AG10803 (cell line): ENCODE measurements around the gene CELF2.

Experiments
- DNase-seq: peaks from one replicate; pipeline ENCODE4 v3.0.0; 2010; ENCODE audit warnings: low read depth
- H3K4me3 ChIP-seq: 2 replicates; pipeline ENCODE4 v1.5.1; 2011; ENCODE audit warnings: mild to moderate bottlenecking, low read length, control low read depth
- CTCF ChIP-seq: conservative IDR thresholded peaks from 2 replicates; pipeline ENCODE4 v1.5.1; 2011; ENCODE audit warnings: mild to moderate bottlenecking, low read length, control low read depth, inconsistent platforms

The CELF2 gene

GRCh38 chr10:11280187-11280932 lies 262.7 kb downstream of the CELF2 start:
- TF ChIP-seq CTCF: no peak
- no peak for DNase-seq
- no peak overlapping the region for H3K4me3 ChIP-seq

GRCh38 chr10:11282156-11282555 lies 264.5 kb downstream of the CELF2 start:
- no peak overlapping the region for H3K4me3 ChIP-seq
- no peak for DNase-seq
- no peak for TF ChIP-seq CTCF

- H3K4me3 ChIP-seq: no peak overlapping the region
- no peak for DNase-seq
- no peak for TF ChIP-seq CTCF
These were observed 265.0 kb downstream of the CELF2 start for GRCh38 chr10:11282661-11283060.

GRCh38 chr10:11284291-11285085 lies 266.8 kb downstream of the CELF2 start:
- TF ChIP-seq CTCF: no peak
- DNase-seq: no peak
- H3K4me3 ChIP-seq: no peak overlapping the region

- no peak for DNase-seq
- TF ChIP-seq CTCF: peak; percentile 12; the same call in 1 of the 2 replicates
- no peak overlapping the region for H3K4me3 ChIP-seq
These were observed 267.5 kb downstream of the CELF2 start for GRCh38 chr10:11285171-11285570.

GRCh38 chr10:11286261-11286852 lies 268.7 kb downstream of the CELF2 start:
- no peak for TF ChIP-seq CTCF
- no peak overlapping the region for H3K4me3 ChIP-seq

More at GRCh38 chr10:11286261-11286852, 268.7 kb downstream of the CELF2 start:
- DNase-seq: no peak
